HG03575 (cell line): ENCODE measurements around the gene FRMPD4.
A peak's percentile ranks its signal among the peaks of the same experiment; 100 is the strongest.

ENCODE experiments used
- ATAC-seq: cut with Tn5 transposase; IDR thresholded peaks from one replicate; pipeline ENCODE4 v1.9.1; 2021; ENCODE audit not compliant: unreplicated experiment, insufficient number of reproducible peaks, low FRiP score; ENCODE audit errors: extremely low read depth

FRMPD4 gene

DNA sequence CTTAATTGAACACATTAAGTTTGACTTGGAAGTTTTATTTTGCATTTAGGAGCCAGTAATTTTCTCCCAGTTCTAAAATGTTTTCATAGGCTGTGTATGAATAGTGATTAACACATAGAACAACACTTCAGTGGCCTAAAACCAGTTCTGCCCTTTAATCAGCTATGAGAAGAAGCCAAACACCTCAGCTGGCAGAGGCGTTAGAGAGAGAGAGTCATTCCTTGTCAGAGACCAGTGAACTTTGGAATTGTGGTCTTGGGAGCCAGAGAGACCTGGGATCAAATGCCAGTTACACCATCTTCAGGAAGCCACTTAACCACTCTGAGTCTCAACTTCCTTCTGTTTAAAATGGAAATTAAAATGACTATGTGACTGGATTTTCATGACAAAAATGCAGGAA lies 613.6 kb downstream of the FRMPD4 start:
- ATAC-seq = no peak

DNA sequence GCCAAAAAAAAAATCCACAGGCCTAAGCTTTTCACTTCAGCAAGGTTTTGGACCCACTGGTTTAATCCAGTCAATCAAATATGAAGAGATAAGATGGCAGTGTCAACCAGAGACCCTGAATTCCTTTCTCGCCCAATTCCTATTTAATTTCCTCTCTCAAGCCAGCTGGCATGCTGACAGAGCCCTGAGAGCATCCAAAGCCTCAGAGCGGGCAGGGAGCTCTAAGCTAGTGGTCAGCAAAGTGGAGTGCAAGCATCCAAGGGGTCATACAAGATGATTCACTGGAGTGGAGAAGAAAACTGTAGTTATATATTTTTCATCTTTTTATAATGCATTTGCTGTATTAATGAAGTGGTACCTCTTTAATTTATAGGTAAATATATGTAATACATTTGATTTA lies 615.1 kb downstream of the FRMPD4 start:
- ATAC-seq = no peak

DNA sequence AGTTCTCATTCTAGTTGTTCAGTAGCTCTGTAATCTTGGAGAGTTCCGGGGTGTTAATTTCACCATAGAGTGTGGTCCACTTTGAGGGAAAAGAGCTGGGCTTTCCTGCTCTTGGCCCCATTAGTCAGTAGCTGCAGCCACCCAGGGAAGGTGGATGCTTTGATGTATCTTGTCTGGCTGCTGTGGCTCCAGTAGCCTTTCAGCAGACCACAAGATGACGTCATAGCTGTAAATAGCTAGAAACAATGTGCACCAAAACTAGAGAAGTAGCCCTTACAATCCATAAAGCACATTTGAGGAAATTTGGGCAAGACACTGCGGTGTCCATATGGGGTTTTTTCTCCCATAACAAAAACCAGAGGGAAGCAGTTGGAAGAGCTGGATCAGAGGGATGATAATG lies 620.0 kb downstream of the FRMPD4 start:
- ATAC-seq = no peak

DNA sequence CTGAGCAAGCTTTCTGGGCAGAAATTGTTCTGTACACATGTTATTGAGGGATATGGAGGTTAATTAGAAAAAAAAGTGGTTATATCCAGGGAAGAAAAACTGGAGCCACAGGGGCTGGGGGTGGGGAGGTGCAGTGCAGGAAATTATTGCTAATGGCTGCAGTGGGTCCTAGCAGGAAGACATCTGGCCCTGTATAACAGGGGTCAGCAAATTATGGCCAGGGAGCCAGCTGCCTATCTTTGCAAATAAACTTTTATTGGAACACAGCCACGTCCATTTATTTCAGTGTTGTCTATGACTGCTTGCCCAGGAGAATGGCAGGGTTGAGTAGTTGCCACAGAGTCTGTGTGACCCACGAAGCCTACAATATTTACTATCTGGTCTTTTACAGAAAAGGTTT lies 629.6 kb downstream of the FRMPD4 start:
- no peak for ATAC-seq

DNA sequence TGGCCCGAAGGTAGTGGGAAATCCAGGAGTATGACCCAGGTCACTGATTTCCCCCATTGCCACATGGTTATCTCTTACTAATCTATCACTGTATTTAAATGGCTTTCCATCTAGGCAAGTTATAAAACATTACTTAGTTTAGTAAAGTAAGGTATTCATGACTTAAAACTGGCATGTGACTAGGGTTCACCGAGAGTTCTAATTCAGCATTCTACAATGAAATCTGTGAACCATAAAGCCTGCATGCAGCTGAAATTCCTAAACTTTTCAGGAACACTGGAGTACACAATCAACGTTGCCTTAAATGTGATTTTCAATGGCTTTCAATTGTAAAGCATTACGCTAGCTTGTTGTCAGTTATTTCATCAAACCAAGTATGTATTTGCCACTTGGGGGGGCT lies 630.2 kb downstream of the FRMPD4 start:
- no peak for ATAC-seq

DNA sequence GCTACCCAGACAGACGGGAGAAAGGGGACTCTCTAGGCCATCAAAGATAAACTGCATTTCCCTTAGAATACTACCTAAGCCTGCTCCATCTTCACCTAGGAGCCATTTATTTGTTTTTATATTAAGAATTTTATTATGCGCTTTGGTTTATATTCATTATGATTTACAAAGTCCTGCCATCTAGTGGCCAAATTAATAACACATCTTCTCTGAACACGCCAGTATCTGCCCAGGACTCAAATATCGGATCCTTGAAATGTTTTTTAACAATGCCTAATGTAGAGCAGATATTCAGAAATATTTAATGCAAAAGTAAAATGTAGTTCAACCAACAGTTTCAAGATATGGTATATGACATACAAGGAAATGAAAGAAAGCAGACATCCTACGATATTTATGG lies 632.2 kb downstream of the FRMPD4 start:
- no peak for ATAC-seq

DNA sequence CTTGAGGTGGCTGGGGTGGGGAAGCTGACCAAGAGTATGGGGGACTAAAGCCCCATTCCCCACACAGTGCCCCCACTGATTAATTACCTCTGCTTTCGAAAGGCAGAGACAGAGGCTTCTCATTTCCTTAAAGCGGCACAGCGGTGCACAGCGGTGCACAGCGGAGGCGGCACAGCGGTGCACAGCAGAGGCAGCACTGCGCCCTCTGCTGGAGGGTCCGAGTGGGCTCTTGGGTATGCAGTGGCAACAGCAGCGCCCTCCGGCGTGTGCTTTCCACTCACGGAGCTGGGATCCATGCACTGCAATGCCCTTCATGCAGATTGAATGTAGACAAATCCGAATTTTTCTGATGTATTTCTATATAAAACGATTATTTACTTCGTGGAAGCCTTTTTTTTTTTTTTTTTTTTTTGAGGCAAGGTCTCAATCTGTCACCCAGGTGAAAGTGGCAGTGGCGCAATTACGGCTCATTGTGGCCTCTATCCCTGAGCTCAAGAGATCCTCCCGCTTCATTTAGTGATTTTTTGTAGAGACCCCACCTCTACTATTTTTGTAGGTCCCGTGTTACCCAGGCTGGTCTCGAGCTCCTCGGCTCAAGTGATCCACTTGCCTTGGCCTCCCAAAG lies 633.3 kb downstream of the FRMPD4 start:
- peak; percentile 71 for ATAC-seq
